Activated T-helper 17 cell treated with anti-CD3 and anti-CD28 coated beads, Interleukin-2, amount 50 U/mL, for 72 hours (primary cell): Measurements from ENCODE around the gene SALL1. TPM values are rescaled to one million over a fixed set of nuclear protein-coding genes. Genes with fewer than 3 reads are reported as not detected.

Source experiments
- ATAC-seq: fragments of 150-1000 bp; cut with Tn5 transposase; replicated peaks from 2 replicates; pipeline ENCODE4 v1.10.0; 2021; ENCODE audit warnings: mild to moderate bottlenecking, moderate library complexity
- H3K27ac Mint-ChIP-seq: one replicate; pipeline ENCODE4 v1.8.0; 2022; ENCODE audit warnings: mixed read lengths
- H3K27me3 Mint-ChIP-seq: one replicate; pipeline ENCODE4 v1.8.0; 2022; ENCODE audit warnings: mixed read lengths
- H3K36me3 Mint-ChIP-seq: one replicate; pipeline ENCODE4 v1.8.0; 2022; ENCODE audit warnings: low read depth, mild to moderate bottlenecking, mixed read lengths
- H3K4me1 Mint-ChIP-seq: one replicate; pipeline ENCODE4 v1.8.0; 2022; ENCODE audit warnings: mixed read lengths
- H3K4me3 Mint-ChIP-seq: one replicate; pipeline ENCODE4 v1.8.0; 2022; ENCODE audit warnings: mild to moderate bottlenecking, mixed read lengths
- H3K9me3 Mint-ChIP-seq: one replicate; pipeline ENCODE4 v1.8.0; 2022; ENCODE audit warnings: mixed read lengths
- total RNA-seq, 2 donors: library from RNA; stranded (reverse); gene quantifications; one replicate each; pipeline ENCODE4 v1.2.3, GENCODE V29; 2022

Gene SALL1
- total RNA-seq, 2 donors from 2014 or later, result not detected

DNA sequence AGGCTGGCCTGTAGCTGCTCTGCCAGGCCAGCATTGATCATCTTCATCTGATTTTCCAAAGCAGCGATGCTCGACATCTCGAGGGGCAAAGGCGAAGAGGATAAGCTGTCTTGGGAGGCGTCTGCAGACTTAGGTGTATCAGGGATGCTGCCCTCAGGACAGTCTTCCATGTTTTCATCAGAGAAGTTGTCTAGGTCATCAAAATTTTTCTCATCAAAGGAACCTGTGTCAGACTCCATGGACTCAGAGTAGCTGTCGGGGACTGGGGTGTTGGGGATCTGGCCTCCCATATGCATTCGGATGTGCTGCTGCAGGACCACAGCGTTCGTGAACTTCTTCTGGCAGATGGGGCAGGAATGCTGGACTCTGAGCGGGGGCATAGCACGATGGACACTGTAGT lies 11.5 kb downstream of the SALL1 start:
- H3K27ac Mint-ChIP-seq, result no peak overlapping the region
- no peaks in the 10 kb centered on the region for H3K9me3 Mint-ChIP-seq
- H3K4me1 Mint-ChIP-seq, result no peaks in the 10 kb centered on the region
- peaks cover 8% of the 10 kb centered on the region for H3K27me3 Mint-ChIP-seq
- H3K36me3 Mint-ChIP-seq, result no peaks in the 10 kb centered on the region
- no peak for ATAC-seq
- H3K4me3 Mint-ChIP-seq, result no peak overlapping the region

DNA sequence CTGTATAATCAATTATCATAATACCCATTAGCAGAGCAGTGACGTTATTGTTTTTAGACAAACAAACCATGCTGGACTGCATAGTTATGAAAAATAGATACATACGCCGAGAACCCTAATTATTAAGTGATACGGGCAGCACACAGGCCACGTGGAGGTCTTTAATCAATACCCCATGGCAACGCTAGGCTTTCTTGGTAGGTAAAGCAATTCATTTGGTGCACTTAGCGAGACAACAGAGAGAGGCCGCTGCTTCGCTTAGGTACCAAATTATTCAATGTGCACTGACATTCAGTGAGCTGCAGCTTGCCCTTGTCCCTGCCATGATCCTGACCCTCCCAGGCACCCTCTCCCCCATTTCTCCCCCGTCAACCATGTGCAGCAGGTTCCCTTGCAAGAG lies 12.9 kb downstream of the SALL1 start:
- Mint-ChIP-seq H3K4me3 (no peak overlapping the region), H3K36me3 (no peaks in the 10 kb centered on the region), H3K27me3 (peaks cover 18% of the 10 kb centered on the region), H3K4me1 (no peaks in the 10 kb centered on the region), H3K27ac (no peak overlapping the region), H3K9me3 (no peaks in the 10 kb centered on the region)
- no peak for ATAC-seq

- Mint-ChIP-seq H3K4me3 (no peak overlapping the region), H3K27ac (no peak overlapping the region), H3K36me3 (no peaks in the 10 kb centered on the region), H3K9me3 (no peaks in the 10 kb centered on the region), H3K4me1 (no peaks in the 10 kb centered on the region), H3K27me3 (peaks cover 23% of the 10 kb centered on the region)
- no peak for ATAC-seq
Measured at GRCh38 chr16:51137097-51137496, 14.0 kb downstream of the SALL1 start.

- ATAC-seq, result no peak
- Mint-ChIP-seq H3K27me3 (peaks cover 23% of the 10 kb centered on the region), H3K27ac (no peak overlapping the region), H3K4me1 (no peaks in the 10 kb centered on the region), H3K36me3 (no peaks in the 10 kb centered on the region), H3K4me3 (no peak overlapping the region), H3K9me3 (no peaks in the 10 kb centered on the region)
Measured at GRCh38 chr16:51134876-51135275, 16.2 kb downstream of the SALL1 start.

- Mint-ChIP-seq H3K9me3 (no peaks in the 10 kb centered on the region), H3K27ac (no peak overlapping the region), H3K4me1 (no peaks in the 10 kb centered on the region), H3K36me3 (no peaks in the 10 kb centered on the region), H3K4me3 (no peak overlapping the region), H3K27me3 (peaks cover 23% of the 10 kb centered on the region)
- no peak for ATAC-seq
Measured at GRCh38 chr16:51134269-51134812, 16.7 kb downstream of the SALL1 start.

DNA sequence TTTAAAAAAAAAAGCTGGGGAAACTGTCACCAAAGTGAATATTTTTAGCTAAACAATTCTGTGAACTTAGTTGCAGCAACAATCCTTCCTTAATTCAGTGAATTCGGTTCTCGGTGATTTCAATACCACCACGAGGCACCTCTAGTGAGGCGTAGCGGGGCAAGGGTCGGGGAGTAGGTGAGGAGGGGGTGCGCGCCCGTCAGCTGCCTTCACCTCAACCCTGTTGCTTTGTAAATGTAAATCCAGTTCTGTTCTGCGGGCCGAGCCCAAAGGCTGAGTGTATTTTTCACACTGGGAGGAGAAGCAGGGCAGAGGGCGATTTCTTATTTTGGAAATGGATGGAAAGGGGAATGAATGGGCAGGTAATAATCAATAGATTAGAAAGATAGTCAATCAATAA lies 17.4 kb downstream of the SALL1 start:
- no peak for ATAC-seq
- H3K27me3 Mint-ChIP-seq, result peaks cover 23% of the 10 kb centered on the region

GRCh38 chr16:51133183-51133582 lies 17.9 kb downstream of the SALL1 start:
- Mint-ChIP-seq H3K9me3 (no peaks in the 10 kb centered on the region), H3K27ac (no peak overlapping the region), H3K36me3 (no peaks in the 10 kb centered on the region), H3K4me1 (no peaks in the 10 kb centered on the region), H3K4me3 (no peak overlapping the region), H3K27me3 (peaks cover 20% of the 10 kb centered on the region)
- ATAC-seq, result no peak

More for the DNA sequence above, 17.4 kb downstream of the SALL1 start:
- Mint-ChIP-seq H3K4me3 (no peak overlapping the region), H3K27ac (no peak overlapping the region), H3K9me3 (no peaks in the 10 kb centered on the region), H3K4me1 (no peaks in the 10 kb centered on the region), H3K36me3 (no peaks in the 10 kb centered on the region)

DNA sequence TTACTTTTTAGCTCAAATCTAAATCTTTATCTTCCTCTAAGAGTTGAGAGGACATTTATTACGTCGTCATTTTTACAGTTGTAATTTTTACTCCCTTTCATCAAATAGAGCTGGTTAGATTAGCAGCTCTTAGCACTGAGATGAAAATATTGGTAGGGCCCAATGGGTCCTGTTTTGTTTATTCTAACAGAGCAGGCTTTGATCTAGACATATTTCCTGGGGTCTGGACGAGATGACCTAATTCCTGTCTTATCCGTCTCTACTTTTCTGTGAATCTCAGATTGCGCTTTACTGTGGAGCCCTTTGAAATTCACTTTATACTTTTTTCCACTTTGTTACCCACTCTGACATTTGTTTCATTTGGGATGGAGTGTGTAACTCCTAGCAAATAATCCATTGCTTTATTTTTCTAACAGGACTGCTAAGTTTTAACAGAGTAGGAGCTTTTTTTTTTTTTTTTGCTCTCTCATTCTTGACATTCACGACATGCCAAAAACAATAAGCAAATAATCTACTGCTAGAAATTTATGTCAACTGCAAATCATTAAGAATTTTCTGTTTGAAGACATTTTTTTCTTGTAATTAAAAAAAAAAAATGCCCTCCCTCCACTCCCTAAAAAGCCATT lies 18.5 kb downstream of the SALL1 start:
- Mint-ChIP-seq H3K9me3 (no peaks in the 10 kb centered on the region), H3K36me3 (no peaks in the 10 kb centered on the region), H3K4me1 (no peaks in the 10 kb centered on the region), H3K4me3 (no peak overlapping the region), H3K27me3 (peaks cover 20% of the 10 kb centered on the region), H3K27ac (no peak overlapping the region)
- no peak for ATAC-seq

GRCh38 chr16:51131619-51132018 lies 19.5 kb downstream of the SALL1 start:
- Mint-ChIP-seq H3K27ac (no peak overlapping the region), H3K4me1 (no peaks in the 10 kb centered on the region), H3K36me3 (no peaks in the 10 kb centered on the region), H3K9me3 (no peaks in the 10 kb centered on the region), H3K27me3 (peaks cover 20% of the 10 kb centered on the region), H3K4me3 (no peak overlapping the region)
- no peak for ATAC-seq

- Mint-ChIP-seq H3K36me3 (no peaks in the 10 kb centered on the region), H3K27ac (no peak overlapping the region)
Measured at GRCh38 chr16:51129105-51129504, 22.0 kb downstream of the SALL1 start.

DNA sequence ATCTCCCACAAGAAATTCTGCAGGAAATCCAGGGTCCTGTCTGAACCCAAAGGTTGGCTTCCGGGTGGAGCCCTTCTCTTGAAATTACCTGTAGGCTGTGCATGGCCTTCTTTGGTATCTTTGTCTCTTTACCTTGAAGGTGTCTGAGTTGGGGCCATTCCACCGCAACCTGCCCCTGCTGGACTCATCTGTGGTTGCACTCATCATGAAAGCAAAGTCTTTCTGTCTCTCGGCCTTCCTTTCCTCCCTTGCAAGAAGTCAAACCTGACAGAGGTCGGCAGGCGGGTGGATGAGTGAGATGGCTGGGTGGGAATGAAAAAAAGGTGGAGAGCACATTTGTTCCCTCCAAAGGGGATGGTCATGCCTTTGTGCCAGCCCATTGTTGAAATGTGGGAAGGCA lies 25.1 kb downstream of the SALL1 start:
- H3K4me3 Mint-ChIP-seq, result no peak overlapping the region
- no peaks in the 10 kb centered on the region for H3K9me3 Mint-ChIP-seq
- H3K27ac Mint-ChIP-seq, result no peak overlapping the region
- no peaks in the 10 kb centered on the region for H3K36me3 Mint-ChIP-seq
- ATAC-seq, result no peak
- H3K4me1 Mint-ChIP-seq, result no peaks in the 10 kb centered on the region
- peaks cover 10% of the 10 kb centered on the region for H3K27me3 Mint-ChIP-seq

More at GRCh38 chr16:51129105-51129504, 22.0 kb downstream of the SALL1 start:
- Mint-ChIP-seq H3K9me3 (no peaks in the 10 kb centered on the region), H3K4me3 (no peak overlapping the region), H3K27me3 (peaks cover 15% of the 10 kb centered on the region), H3K4me1 (no peaks in the 10 kb centered on the region)
- ATAC-seq, result no peak

DNA sequence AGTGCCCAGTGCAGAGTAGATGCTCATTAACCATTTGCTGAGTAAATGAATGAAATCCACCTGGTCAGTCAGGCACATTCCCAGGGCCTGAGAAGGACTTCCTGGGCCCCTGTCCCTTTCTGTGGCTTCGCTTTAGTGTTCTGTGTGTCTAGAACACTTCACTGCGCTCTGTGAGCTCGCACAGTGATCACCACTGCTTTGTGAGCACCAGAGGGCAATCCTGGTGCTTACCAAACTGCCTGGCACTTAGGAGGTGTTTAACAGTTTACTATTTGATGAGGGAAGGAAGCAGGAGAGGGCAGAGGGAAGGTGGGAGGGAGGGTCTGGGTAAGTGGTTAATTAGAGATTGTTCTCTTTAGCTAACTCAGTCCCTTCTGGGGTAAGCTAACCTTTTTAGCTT lies 26.2 kb downstream of the SALL1 start:
- H3K4me1 Mint-ChIP-seq, result no peaks in the 10 kb centered on the region
- no peak for ATAC-seq
- no peaks in the 10 kb centered on the region for H3K9me3 Mint-ChIP-seq
- H3K36me3 Mint-ChIP-seq, result no peaks in the 10 kb centered on the region
- H3K4me3 Mint-ChIP-seq, result no peak overlapping the region
- H3K27me3 Mint-ChIP-seq, result peaks cover 10% of the 10 kb centered on the region
- H3K27ac Mint-ChIP-seq, result no peak overlapping the region

DNA sequence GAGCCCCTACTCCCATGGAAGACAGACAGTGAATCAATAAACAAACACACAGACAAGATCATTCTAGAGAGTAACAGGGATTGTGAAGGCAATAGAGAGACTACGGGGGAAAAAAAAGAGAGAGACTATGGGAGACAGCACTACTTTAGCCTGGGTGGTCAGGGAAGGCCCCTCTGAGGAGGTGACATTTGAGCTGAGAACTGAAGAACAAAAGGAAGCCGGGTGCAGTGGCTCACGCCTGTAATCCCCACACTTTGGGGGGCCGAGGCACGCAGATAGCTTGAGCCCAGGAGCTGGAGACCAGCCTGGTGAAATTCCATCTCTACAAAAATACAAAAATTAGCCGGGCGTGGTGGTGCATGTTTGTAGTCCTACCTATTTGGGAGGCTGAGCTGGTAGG lies 29.2 kb downstream of the SALL1 start:
- peaks cover 17% of the 10 kb centered on the region for H3K27me3 Mint-ChIP-seq
- H3K4me1 Mint-ChIP-seq, result no peaks in the 10 kb centered on the region
- H3K36me3 Mint-ChIP-seq, result no peaks in the 10 kb centered on the region
- H3K27ac Mint-ChIP-seq, result no peak overlapping the region
- no peaks in the 10 kb centered on the region for H3K9me3 Mint-ChIP-seq
- no peak for ATAC-seq
- H3K4me3 Mint-ChIP-seq, result no peak overlapping the region

- Mint-ChIP-seq H3K9me3 (no peaks in the 10 kb centered on the region), H3K27ac (no peak overlapping the region), H3K4me3 (no peak overlapping the region), H3K27me3 (peaks cover 20% of the 10 kb centered on the region), H3K4me1 (no peaks in the 10 kb centered on the region), H3K36me3 (no peaks in the 10 kb centered on the region)
- ATAC-seq, result no peak
Measured at GRCh38 chr16:51120730-51121347, 30.2 kb downstream of the SALL1 start.

GRCh38 chr16:51119973-51120729 lies 30.9 kb downstream of the SALL1 start:
- Mint-ChIP-seq H3K27me3 (peaks cover 25% of the 10 kb centered on the region), H3K27ac (no peak overlapping the region), H3K36me3 (no peaks in the 10 kb centered on the region), H3K4me1 (no peaks in the 10 kb centered on the region), H3K9me3 (no peaks in the 10 kb centered on the region), H3K4me3 (no peak overlapping the region)
- no peak for ATAC-seq
